B cell (primary cell): ENCODE measurements around the gene TLCD3B. TPM values are rescaled to one million over a fixed set of nuclear protein-coding genes. Genes with fewer than 3 reads are reported as not detected.

Source experiments
- ATAC-seq: fragments of 200-7000 bp; cut with Tn5 transposase; one replicate; pipeline ENCODE4 v1.10.0; 2021; ENCODE audit warnings: low read depth, mild to moderate bottlenecking, moderate number of reproducible peaks, moderate library complexity
- CTCF ChIA-PET: fragments of 350-600 bp; sonication (Branson Sonifier 250); formaldehyde crosslinking; loops from one replicate; lab custom pipeline; 2021; ENCODE audit warnings: antibody characterized with exemption, inconsistent platforms; lab: Charles Lee
- POLR2A ChIA-PET: fragments of 350-600 bp; sonication (Branson Sonifier 250); formaldehyde crosslinking; loops from one replicate; lab custom pipeline; 2021; ENCODE audit warnings: antibody characterized with exemption; lab: Charles Lee
- DNase-seq: peaks from one replicate; pipeline ENCODE4 v3.0.0; 2013
- H2AFZ ChIP-seq: 2 replicates; pipeline ENCODE4 v1.6.1; 2012; ENCODE audit warnings: mild to moderate bottlenecking, low read depth, low read length; ENCODE audit not compliant: insufficient read depth, poor library complexity, severe bottlenecking
- H3K27ac ChIP-seq, 2 donors: 1 replicate in 1 of 2; 2 replicates in 1 of 2; pipeline ENCODE4 v1.5.1; 2012 to 2013; ENCODE audit warnings: low read length in 2 of 2, mild to moderate bottlenecking in 2 of 2, moderate library complexity in 1 of 2
- H3K27me3 ChIP-seq, 4 experiments: fragments of 200-600 bp in 1 of 4; sonication (generic) in 1 of 4; replicated peaks in 1 of 4; 1 replicate in 2 of 4; 2 replicates in 2 of 4; pipeline versions ENCODE4 v1.6.1 to v1.7.0; 2013 to 2016; ENCODE audit warnings: low read length in 3 of 4, mild to moderate bottlenecking in 2 of 4, mixed read lengths in 1 of 4, moderate library complexity in 1 of 4; ENCODE audit not compliant: insufficient read depth in 4 of 4, control insufficient read depth in 3 of 4; ENCODE audit errors: control extremely low read depth in 1 of 4
- H3K36me3 ChIP-seq, 2 experiments: replicated peaks in 1 of 2; 1 replicate in 1 of 2; 2 replicates in 1 of 2; pipeline versions ENCODE4 v1.6.1 to v1.7.1; 2013; ENCODE audit warnings: low read length in 1 of 2; ENCODE audit not compliant: insufficient read depth in 2 of 2, control insufficient read depth in 1 of 2; ENCODE audit errors: control extremely low read depth in 1 of 2, extremely low read depth in 1 of 2
- H3K4me1 ChIP-seq, 2 donors: fragments of 200-600 bp in 1 of 2; sonication (generic) in 1 of 2; 1 replicate in 1 of 2; 2 replicates in 1 of 2; pipeline versions ENCODE4 v1.5.1 to v1.6.1; 2013 to 2017; ENCODE audit warnings: low read length in 2 of 2; ENCODE audit not compliant: control insufficient read depth in 2 of 2, insufficient read depth in 2 of 2
- H3K4me2 ChIP-seq: replicated peaks from 2 replicates; pipeline ENCODE3; 2012; ENCODE audit warnings: mild to moderate bottlenecking, low read depth, low read length; ENCODE audit not compliant: poor library complexity, severe bottlenecking
- H3K4me3 ChIP-seq, 5 experiments: fragments of 200-600 bp in 1 of 5; sonication (generic) in 1 of 5; 1 replicate in 3 of 5; 2 replicates in 2 of 5; pipeline versions ENCODE4 v1.5.1 to v1.7.0; 2011 to 2016; ENCODE audit warnings: low read length in 4 of 5, mild to moderate bottlenecking in 4 of 5, low read depth in 2 of 5, control low read depth in 1 of 5, moderate library complexity in 1 of 5; ENCODE audit not compliant: insufficient read depth in 1 of 5; ENCODE audit errors: control extremely low read depth in 1 of 5, extremely low read depth in 1 of 5
- H3K79me2 ChIP-seq: fragments of 200-600 bp; sonication (generic); one replicate; pipeline ENCODE4 v1.6.0; 2016; ENCODE audit warnings: low read length; ENCODE audit not compliant: control insufficient read depth, insufficient read depth
- H3K9ac ChIP-seq: fragments of 200-600 bp; sonication (generic); 2 replicates; pipeline ENCODE4 v1.6.1; 2017; ENCODE audit warnings: mild to moderate bottlenecking, low read length, moderate library complexity
- H3K9me3 ChIP-seq, 3 donors: one replicate each; pipeline versions ENCODE4 v1.6.1 to v1.7.1; 2013; ENCODE audit warnings: low read length in 2 of 3; ENCODE audit not compliant: control insufficient read depth in 2 of 3, insufficient read depth in 1 of 3; ENCODE audit errors: control extremely low read depth in 1 of 3
- H4K20me1 ChIP-seq: 2 replicates; pipeline ENCODE4 v1.6.0; 2012; ENCODE audit warnings: mild to moderate bottlenecking, low read length; ENCODE audit not compliant: insufficient read depth, control insufficient read depth, poor library complexity, severe bottlenecking
- H3K27ac Mint-ChIP-seq: one replicate; pipeline ENCODE4 v1.8.0; 2021; ENCODE audit warnings: mixed read lengths
- H3K27me3 Mint-ChIP-seq: one replicate; pipeline ENCODE4 v1.8.0; 2021; ENCODE audit warnings: mixed read lengths
- H3K4me1 Mint-ChIP-seq: one replicate; pipeline ENCODE4 v1.8.0; 2021; ENCODE audit warnings: mixed read lengths
- H3K4me3 Mint-ChIP-seq: one replicate; pipeline ENCODE4 v1.8.0; 2021; ENCODE audit warnings: mixed read lengths
- H3K9me3 Mint-ChIP-seq: one replicate; pipeline ENCODE4 v1.8.0; 2022; ENCODE audit warnings: mixed read lengths; ENCODE audit not compliant: insufficient read depth
- EZH2 ChIP-seq: IDR thresholded peaks from 2 replicates; pipeline ENCODE4 v1.6.1; 2012; ENCODE audit warnings: borderline replicate concordance, low read depth, mild to moderate bottlenecking, moderate library complexity, low read length; ENCODE audit not compliant: insufficient read depth, poor library complexity, severe bottlenecking
- WGBS: methylation state at CpG from one replicate; pipeline ENCODE4 v1.1.5; 2013; ENCODE audit warnings: missing lambda C conversion rate; ENCODE audit not compliant: insufficient coverage; 5-methylcytosine and 5-hydroxymethylcytosine counted together
- intact Hi-C: fragments of 100-400 bp; cut with micrococcal nuclease; formaldehyde crosslinking; loops from one replicate; pipeline ENCODE4 v1.10.0; 2022
- polyA plus RNA-seq: library from polyadenylated mRNA; depleted of rRNA; stranded (reverse); fragments of >200 nt; gene quantifications from 2 replicates; pipeline ENCODE4 v1.2.3, GENCODE V29; 2012
- total RNA-seq, 2 donors: library from RNA; stranded (reverse); fragments of 120-200 nt in 1 of 2; gene quantifications; 1 replicate in 1 of 2; 2 replicates in 1 of 2; pipeline versions ENCODE4 v1.2.3 to v1.2.4, GENCODE V29; 2013 to 2022
- TF ChIP-seq, protein P1 (sequence below): fragments of 200-600 bp; IDR thresholded peaks from one replicate; pipeline ENCODE4 v1.8.0; 2022; ENCODE audit warnings: antibody characterized with exemption, mild to moderate bottlenecking

The TLCD3B gene
- total and polyA plus RNA-seq, 2 donors (not counting 1 experiment from before 2014, with no cell fraction given): not detected

DNA sequence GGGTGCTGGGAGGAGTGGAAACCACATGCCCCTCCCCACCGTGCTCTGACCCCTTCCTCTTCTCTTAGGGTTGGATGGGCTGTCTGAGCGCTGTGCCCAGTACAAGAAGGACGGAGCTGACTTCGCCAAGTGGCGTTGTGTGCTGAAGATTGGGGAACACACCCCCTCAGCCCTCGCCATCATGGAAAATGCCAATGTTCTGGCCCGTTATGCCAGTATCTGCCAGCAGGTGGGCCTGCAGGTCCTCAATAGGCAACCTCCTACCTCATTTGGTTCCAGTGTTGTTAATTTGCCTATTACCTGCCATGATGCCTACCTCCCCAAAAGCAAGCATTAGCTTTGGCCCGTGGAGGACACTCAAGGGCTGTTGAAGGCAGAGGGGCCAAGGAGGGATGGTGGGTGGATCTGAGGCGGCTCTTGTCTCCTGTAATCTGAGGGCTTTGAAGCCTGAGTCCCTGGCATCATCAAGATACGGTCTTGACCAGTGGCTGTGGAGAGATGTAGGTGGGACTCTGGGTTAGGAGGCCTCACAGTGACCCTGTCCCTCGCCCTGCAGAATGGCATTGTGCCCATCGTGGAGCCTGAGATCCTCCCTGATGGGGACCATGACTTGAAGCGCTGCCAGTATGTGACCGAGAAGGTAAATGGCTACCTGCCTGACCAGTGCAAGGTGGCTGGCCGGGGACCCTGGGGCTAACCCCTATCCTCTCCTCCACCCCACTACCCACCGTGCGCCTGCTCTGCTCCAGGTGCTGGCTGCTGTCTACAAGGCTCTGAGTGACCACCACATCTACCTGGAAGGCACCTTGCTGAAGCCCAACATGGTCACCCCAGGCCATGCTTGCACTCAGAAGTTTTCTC, 37.9 kb upstream of the TLCD3B start:
- ATAC-seq: no peak
- Histone ChIP-seq H3K27me3 (no peaks in the 10 kb centered on the region), H3K27ac (peak overlapping the region in 1 of 2 donors; percentile 9), H3K79me2 (peaks cover 50% of the 10 kb centered on the region), H3K4me2 (no peak overlapping the region), H3K4me1 (peaks cover 10 to 32% of the 10 kb centered on the region in 2 donors), H3K9me3 (no peaks in the 10 kb centered on the region), H3K4me3 (no peak overlapping the region), H3K36me3 (peaks cover 15 to 55% of the 10 kb centered on the region in 2 experiments), H3K9ac (no peak overlapping the region), H4K20me1 (peaks cover 48% of the 10 kb centered on the region), H2AFZ (no peak overlapping the region)
- peak; percentile 72 for DNase-seq
- Mint-ChIP-seq H3K9me3 (no peaks in the 10 kb centered on the region), H3K27me3 (no peaks in the 10 kb centered on the region), H3K4me3 (peak overlapping the region; percentile 41), H3K4me1 (peaks cover 26% of the 10 kb centered on the region), H3K27ac (peak overlapping the region; percentile 70)
- 91% methylated on average over 16 of the region's 17 CpGs for WGBS
- TF ChIP-seq, protein P1, sequence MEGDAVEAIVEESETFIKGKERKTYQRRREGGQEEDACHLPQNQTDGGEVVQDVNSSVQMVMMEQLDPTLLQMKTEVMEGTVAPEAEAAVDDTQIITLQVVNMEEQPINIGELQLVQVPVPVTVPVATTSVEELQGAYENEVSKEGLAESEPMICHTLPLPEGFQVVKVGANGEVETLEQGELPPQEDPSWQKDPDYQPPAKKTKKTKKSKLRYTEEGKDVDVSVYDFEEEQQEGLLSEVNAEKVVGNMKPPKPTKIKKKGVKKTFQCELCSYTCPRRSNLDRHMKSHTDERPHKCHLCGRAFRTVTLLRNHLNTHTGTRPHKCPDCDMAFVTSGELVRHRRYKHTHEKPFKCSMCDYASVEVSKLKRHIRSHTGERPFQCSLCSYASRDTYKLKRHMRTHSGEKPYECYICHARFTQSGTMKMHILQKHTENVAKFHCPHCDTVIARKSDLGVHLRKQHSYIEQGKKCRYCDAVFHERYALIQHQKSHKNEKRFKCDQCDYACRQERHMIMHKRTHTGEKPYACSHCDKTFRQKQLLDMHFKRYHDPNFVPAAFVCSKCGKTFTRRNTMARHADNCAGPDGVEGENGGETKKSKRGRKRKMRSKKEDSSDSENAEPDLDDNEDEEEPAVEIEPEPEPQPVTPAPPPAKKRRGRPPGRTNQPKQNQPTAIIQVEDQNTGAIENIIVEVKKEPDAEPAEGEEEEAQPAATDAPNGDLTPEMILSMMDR: peak; percentile 68
- no peak for TF ChIP-seq EZH2
- intact Hi-C loops: loop anchor here (10.0 kb wide), 2 partner anchors 306 to 626 kb away; partner anchors contain the start of genes MYL11, SRCAP and TBC1D10B
- ChIA-PET CTCF (interaction anchor here (3.4 kb wide), 1 partner anchor 23 kb away, joined by 18 read pairs; the partner anchor contains the start of gene TBX6), POLR2A (interaction anchor here (1.3 kb wide), 1 partner anchor 114 kb away, joined by 3 read pairs; the partner anchor contains the start of gene CORO1A)
